ENCODE measurements around the gene MYO1G.

The MYO1G gene

GRCh38 chr7:44980393-44981034 lies 1.7 kb upstream of the MYO1G start:
- no peak for FAIRE-seq

- FAIRE-seq = no peak
These were observed 922 bp upstream of the MYO1G start for GRCh38 chr7:44979481-44980392.

- FAIRE-seq = no peak
These were observed 868 bp downstream of the MYO1G start for GRCh38 chr7:44977959-44978335.

- no peak for FAIRE-seq
These were observed 1.4 kb downstream of the MYO1G start for GRCh38 chr7:44977304-44977958.

- no peak for FAIRE-seq
These were observed 2.0 kb downstream of the MYO1G start for GRCh38 chr7:44976746-44977196.

- FAIRE-seq = no peak
These were observed 2.6 kb downstream of the MYO1G start for GRCh38 chr7:44976040-44976745.

- FAIRE-seq = no peak
These were observed 3.3 kb downstream of the MYO1G start for GRCh38 chr7:44975331-44976039.

GRCh38 chr7:44974549-44974948 lies 4.3 kb downstream of the MYO1G start:
- FAIRE-seq = no peak

GRCh38 chr7:44973610-44974401 lies 5.0 kb downstream of the MYO1G start:
- no peak for FAIRE-seq

GRCh38 chr7:44972562-44972961 lies 6.3 kb downstream of the MYO1G start:
- no peak for FAIRE-seq

GRCh38 chr7:44971902-44972441 lies 6.8 kb downstream of the MYO1G start:
- FAIRE-seq = no peak

- no peak for FAIRE-seq
These were observed 7.5 kb downstream of the MYO1G start for GRCh38 chr7:44971188-44971901.

- FAIRE-seq = no peak
These were observed 8.2 kb downstream of the MYO1G start for GRCh38 chr7:44970523-44971051.

- no peak for FAIRE-seq
These were observed 8.9 kb downstream of the MYO1G start for GRCh38 chr7:44969701-44970522.

GRCh38 chr7:44969049-44969700 lies 9.6 kb downstream of the MYO1G start:
- FAIRE-seq = no peak

GRCh38 chr7:44967571-44968446 lies 11.0 kb downstream of the MYO1G start:
- no peak for FAIRE-seq

GRCh38 chr7:44966731-44967538 lies 11.9 kb downstream of the MYO1G start:
- FAIRE-seq = no peak

All from TTC549 (cell line).